Embryonic facial prominence (tissue), 1 donor: ENCODE measurements around the gene PDE1C.
"Not testable (repeated sequence)": the region's sequence is repeated elsewhere in the genome, so short reads cannot be mapped to it uniquely, and the experiment has no call there.

Experiments
- DNase-seq: peaks from one replicate; pipeline ENCODE4 v3.0.0-alpha.2; 2016; ENCODE audit errors: extremely low spot score

Gene PDE1C

DNA sequence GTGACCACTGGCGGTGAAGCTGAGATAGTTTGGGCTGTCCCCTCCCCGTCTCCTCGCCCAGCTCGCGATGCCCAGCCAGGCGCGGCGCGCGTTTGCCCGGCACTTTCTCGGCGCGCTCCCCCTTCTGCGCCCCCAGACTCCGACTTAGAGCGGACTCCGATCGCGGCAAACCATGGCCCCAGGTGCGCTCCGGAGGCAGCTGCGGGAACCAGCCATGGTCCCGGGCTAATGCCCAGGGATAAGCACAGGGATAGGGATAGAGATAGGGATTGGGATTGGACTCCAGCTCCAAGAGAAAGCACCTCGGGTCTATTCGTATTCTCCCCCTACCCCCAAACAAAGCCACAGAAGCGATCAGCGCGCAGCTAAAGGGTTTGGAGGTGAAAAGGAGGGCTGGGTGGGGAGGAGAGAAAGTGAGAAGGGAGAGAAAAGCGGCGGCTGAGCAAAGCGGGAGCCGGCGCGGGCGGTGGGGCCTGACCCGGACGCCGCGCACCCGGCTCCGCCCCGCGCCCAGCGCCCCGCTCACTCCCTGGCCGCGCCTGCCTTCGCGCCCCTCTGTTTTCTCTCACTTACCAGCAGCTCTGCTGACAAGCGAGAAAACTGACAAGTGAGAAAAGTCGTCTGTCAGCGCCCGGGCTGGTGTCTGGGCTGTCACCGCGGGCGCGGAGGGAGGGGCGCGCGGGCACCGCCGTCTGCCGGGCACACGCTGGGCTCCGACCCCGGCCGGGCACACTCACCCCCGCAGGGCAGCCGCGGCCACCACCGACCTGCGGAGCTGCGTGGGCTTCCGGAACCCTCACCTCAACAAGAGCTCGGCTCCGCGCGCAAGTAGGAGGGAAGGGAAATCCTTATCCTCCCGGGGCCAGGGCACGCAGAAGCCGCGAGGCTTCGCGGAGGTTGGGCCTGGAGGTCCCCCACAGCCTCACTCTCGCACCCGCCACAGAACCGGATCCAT lies at the start of gene PDE1C:
Gene PDE1C, minus strand, starts transcription at position 2 of the 955 bp plus-strand sequence.
- DNase-seq, result no peak

GRCh38 chr7:32119790-32120196 lies 49.6 kb upstream of the PDE1C start:
- no peak for DNase-seq

DNA sequence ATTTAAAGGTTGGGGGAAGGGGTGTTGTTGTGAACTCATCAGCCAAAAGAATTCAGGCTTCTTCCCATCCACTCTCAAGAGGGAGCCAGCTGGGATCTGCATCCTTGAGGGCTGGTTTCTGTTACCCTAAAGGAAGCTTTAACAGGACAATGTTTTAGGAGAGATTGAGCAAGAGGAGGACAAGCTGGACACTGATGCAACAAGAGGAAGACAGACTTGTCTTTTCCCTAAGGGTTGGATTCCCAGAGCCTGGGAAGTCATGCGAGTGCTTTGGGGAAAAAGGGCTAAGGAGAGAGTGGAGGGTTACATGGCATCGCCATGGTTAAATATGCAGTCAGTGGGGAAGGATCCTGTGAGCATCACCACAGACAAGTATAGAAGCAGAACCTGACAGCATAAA lies 47.6 kb upstream of the PDE1C start:
- no peak for DNase-seq

- no peak for DNase-seq
Measured at GRCh38 chr7:32116436-32116835, 46.2 kb upstream of the PDE1C start.

DNA sequence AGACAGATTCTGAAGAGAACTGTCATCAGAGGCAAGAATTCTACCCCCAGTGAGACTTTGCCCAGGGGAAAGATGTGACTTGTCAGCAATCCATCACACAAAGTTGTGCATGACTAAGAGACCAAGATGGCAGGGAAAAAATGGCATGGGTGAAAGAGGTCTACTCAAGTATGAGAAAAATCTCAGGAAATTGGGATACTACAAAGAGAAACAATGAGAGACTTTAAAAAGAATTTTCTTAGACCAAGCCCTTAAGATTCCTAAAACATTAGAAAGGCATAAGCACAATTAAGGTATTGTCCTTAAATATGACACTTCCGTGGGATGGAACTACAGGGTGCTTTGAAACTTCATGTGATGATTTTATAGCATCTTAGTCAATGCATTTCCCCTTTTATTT lies 45.6 kb upstream of the PDE1C start:
- no peak for DNase-seq

DNA sequence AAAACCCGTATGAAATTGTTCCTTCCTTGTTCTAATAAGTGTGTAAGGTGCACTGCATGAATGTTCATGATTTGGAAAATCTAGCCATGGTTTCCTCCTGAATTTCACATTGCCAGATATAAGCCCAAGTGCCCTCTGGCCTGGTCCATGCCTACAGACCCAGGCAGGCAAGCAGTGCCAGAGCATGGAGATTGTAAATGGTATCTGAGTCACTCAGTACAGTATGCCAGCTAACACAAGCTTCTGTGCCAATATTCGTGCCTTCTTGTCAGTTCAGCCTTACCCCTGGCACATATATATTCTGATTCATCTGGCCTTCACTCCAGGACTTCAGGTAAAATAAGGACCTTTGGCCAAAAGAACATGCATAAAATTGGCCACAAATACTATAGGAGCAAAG lies 38.4 kb upstream of the PDE1C start:
- no peak for DNase-seq

GRCh38 chr7:32104766-32105165 lies 34.6 kb upstream of the PDE1C start:
- no peak for DNase-seq

GRCh38 chr7:32103361-32103760 lies 33.2 kb upstream of the PDE1C start:
- DNase-seq, result no peak

DNA sequence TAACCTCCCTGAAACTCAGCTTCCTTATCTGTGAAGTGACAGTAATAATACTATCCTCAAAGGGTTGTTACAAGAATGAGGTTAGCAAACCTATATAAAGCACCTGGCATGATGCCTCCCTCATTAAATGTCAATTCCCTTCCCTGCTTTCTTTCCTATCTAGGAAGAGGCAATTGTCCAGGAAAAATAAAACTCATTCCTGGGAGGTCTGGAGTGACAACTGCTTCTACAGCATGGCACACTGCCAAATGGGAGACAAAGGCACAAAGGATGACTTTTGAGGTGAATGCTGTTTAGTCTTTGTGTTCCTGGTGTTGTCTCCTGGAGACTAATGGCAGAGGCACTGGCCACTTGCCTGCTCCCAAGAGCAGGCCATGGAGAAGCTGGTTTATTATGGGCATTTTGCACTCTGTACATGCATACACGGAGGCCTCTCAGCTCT lies 32.2 kb upstream of the PDE1C start:
- DNase-seq, result no peak

- DNase-seq, result no peak
Measured at GRCh38 chr7:32100407-32100907, 30.2 kb upstream of the PDE1C start.

DNA sequence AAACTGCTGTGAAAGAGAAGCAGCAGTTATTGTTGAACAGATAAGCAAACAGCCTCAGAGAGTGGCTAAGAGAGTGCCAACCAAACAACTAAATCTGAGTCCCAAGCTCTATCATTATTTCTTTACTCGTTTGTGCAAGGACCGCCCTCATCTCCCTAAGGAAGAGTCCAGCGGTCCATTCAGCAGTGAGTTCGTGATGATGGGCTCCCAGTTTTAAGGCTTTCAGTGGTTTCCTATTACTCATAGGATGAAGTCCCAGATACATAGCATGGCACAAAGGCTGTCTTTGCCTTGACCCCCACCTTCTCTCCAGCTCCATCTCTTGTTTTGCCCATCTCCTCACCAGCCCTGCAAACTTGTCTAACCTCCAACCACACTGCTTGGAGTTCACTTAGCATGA lies 24.3 kb upstream of the PDE1C start:
- DNase-seq, result no peak

DNA sequence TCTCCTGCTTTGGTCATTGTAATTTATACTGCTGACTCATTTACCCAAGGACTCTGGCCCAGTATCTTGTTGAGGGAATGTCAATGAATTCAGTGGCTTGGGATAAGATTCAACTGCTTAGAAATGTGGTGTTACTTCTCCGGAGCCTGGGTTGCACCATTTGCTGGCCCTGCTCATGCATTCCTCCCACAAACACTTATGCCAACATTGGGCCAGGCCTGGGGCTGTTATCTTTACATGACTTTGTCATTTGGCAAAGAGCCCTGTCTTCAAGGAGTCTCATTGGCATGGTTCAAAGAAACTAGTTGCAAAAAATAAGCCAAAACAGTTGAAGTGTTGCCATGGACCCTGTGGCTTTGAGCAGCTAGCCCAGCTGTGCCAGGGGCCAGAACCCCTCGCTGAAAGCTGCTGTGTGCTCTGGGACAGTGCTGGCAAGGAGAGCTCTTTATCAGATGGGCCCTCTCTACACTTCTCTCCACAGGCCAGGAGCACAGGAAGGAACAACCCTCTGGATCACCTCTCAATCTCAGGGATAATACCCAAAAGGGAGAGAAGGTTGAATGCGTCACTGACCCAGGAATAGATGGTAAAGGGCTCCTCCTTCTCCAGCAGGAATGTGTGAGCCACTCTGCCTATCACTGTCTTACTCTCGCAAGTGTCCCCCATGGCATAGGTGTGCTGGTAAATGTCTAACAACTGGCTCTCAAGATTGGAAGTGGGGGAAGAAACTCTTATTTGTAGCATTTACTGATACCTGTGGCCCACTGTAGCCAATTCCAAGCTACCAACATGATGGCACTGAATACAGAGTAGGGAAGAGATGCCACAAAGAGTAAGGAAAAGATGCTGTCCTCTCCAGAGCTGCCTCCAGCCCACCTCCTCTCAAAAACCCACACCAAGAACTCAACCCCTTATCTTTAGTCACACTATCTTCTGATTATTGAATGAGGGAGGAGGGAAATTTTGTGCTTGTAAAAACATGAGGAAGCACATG lies 23.5 kb upstream of the PDE1C start:
- no peak for DNase-seq

DNA sequence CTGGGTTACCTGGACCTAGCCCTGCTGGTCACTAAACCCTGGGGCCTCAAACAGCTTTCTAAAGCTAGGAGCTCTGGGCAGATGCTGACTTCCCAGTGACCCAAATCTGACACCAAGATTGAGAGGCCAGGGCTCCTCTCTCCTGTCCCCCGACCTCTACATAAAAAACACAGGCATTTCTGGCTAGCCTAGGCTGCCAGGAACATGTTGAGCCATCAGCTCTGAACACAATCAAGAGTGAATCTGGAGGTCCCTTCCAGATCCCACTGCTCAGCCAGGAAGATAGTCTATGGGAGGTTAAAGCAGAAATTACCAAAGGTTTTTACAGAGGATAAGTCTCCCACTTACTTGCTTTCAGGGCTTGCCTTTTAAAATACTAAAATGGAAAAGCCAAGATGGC lies 22.1 kb upstream of the PDE1C start:
- DNase-seq, result no peak

DNA sequence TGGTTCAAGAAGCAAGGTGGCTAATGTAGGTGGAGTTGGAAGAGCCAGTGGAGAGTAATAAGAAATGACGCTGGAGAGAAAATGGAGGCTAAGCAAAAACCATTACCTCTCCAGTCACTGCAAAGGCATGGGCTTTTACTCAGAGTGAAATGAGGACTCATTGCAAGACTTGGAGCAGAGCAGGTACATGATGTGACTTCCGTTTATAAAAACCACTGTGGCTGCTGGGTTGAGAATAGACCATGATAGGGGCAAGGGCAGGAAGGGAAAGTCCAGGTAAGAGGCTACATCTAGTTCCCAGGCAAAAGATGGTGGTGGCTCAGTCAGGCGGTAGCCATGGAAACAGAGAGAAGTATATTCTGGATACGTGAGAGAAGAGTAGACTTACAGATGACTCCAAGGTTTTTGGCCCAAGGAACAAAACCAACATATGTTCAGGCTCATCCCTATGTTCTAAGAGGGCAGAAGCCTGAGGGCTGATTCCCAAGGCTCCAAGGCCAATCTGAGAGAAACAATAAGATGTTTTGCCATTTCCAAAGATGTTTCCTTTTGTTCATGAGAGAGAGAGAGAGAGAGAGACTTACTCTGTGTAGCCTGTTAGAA lies 21.5 kb upstream of the PDE1C start:
- no peak for DNase-seq

DNA sequence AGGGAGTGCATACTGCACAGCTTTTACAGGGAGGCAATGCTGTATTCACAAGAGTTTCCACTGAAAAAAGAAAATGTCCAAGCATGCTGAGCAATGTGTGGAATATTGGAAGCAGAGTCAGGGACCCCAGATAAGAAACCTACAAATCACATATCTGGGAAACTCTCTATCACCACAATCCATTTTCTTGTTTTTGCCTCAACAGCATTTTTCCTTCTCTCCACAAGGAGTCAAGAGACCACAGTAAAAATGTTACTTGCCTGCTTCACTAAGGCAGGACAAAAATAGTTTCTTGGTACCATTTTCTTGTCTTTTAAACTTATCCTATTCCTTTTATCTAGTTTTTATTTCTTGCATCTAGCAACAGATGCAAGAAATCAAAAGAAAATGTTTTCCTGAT lies 19.5 kb upstream of the PDE1C start:
- DNase-seq, result no peak

DNA sequence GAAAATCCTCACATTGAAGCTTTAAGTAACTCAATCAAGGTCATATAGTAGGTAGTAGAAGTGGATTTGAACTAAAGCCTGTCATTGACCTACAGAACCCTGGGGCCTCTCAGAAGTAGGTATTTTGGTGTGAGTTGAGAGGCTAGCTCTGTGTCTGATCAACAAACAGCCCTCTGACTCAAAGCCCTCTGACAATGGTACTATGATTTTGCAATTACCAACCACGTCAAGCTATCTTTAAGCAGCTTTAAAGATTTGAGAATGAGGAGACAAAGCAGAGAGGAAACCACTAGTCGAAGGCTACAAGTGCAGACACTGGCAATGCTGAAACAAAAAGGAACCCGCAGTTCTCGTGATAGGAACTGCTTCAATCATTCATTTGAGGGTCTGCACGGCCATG lies 19.0 kb upstream of the PDE1C start:
- no peak for DNase-seq

- DNase-seq, result no peak
Measured at GRCh38 chr7:32088451-32088881, 18.3 kb upstream of the PDE1C start.

- DNase-seq, result no peak
Measured at GRCh38 chr7:32079510-32079909, 9.3 kb upstream of the PDE1C start.

DNA sequence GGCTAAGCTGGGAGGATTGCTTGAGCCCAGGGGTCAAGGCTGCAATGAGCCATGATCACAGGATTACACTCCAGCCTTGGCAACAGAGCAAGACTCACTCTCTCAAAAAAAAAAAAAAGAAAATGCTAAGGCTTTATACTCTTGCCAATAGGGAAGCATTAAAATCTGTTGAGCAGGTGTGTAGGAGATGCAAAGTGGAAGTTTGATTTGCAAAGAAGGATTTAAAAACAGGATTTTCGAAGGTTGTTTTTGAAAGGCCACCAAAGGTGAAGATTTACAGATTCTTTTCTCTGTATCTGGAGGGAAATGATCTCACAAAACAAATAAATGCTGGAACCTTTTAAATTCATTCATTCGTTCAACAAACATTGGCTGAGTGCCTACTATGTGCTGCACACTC lies 8.6 kb upstream of the PDE1C start:
- DNase-seq, result no peak

DNA sequence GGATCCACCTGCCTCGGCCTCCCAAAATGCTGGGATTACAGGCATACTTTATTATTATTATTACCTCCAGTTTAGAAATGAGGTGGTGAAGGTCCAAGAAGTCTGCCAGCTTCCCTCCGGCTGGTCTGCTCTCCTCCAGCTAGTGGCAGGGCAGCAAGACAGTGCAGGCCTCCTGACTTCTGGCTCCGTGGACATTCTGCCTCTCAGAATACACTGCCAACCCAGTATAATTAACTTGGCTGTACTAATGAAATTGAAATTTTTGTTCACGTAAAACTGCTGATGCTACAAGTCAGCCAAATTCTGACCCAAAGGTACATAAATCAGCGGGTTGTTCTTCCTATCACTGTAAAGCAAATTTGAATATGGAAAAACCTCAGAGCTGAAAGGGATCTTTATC lies 7.6 kb upstream of the PDE1C start:
- no peak for DNase-seq

- not testable (repeated sequence) for DNase-seq
Measured at GRCh38 chr7:32076802-32077201, 6.6 kb upstream of the PDE1C start.

GRCh38 chr7:32075612-32076011 lies 5.4 kb upstream of the PDE1C start:
- no peak for DNase-seq
